HEK293 (cell line): ENCODE measurements around the gene PMVK.

ENCODE experiments used
- CTCF ChIA-PET: fragments of 350-600 bp; formaldehyde crosslinking; extraction: SDS; loops from one replicate; lab custom pipeline; 2021; ENCODE audit warnings: antibody characterized with exemption; lab: Yijun Ruan, JAX
- POLR2A ChIA-PET: fragments of 300-600 bp; formaldehyde crosslinking; extraction: SDS; loops from one replicate; lab custom pipeline; 2020; ENCODE audit warnings: antibody characterized with exemption, inconsistent platforms; lab: Yijun Ruan, JAX
- H3K27ac ChIP-seq: fragments of 200-500 bp; sonication (Bioruptor generic); 2 replicates; pipeline ENCODE4 v1.5.1; 2014; ENCODE audit warnings: low read depth, low read length, control low read depth, inconsistent platforms; ENCODE audit errors: extremely low read depth
- H3K36me3 ChIP-seq, 2 experiments: fragments of 200-500 bp in 1 of 2; sonication (Bioruptor generic) in 1 of 2; 1 replicate in 1 of 2; 2 replicates in 1 of 2; pipeline ENCODE4 v1.5.1; 2014 to 2017; ENCODE audit warnings: inconsistent platforms in 2 of 2, low read length in 2 of 2; ENCODE audit not compliant: control insufficient read depth in 2 of 2, insufficient read depth in 1 of 2
- H3K4me1 ChIP-seq: fragments of 200-500 bp; sonication (Bioruptor generic); 2 replicates; pipeline ENCODE4 v1.5.1; 2014; ENCODE audit warnings: mild to moderate bottlenecking, low read length, inconsistent platforms; ENCODE audit not compliant: control insufficient read depth, insufficient read depth
- H3K4me3 ChIP-seq: 2 replicates; pipeline ENCODE4 v1.5.1; 2011; ENCODE audit warnings: low read depth, mild to moderate bottlenecking, control low read depth, low read length, moderate library complexity
- H3K9me3 ChIP-seq: fragments of 200-500 bp; sonication (Bioruptor generic); 2 replicates; pipeline ENCODE4 v1.5.1; 2014; ENCODE audit warnings: low read depth, low read length, inconsistent platforms; ENCODE audit not compliant: control insufficient read depth, insufficient read depth
- GFI1B ChIP-seq: fragments of 450-650 bp; formaldehyde crosslinking; IDR thresholded peaks from 2 replicates; pipeline ENCODE4 v1.5.1; 2016; ENCODE audit warnings: missing biosample characterization, missing genetic modification characterization
- GLIS2 ChIP-seq: fragments of 450-650 bp; formaldehyde crosslinking; IDR thresholded peaks from 2 replicates; pipeline ENCODE4 v1.5.1; 2016; ENCODE audit warnings: missing biosample characterization, missing genetic modification characterization
- KLF8 ChIP-seq: fragments of 450-650 bp; formaldehyde crosslinking; IDR thresholded peaks from 2 replicates; pipeline ENCODE4 v1.5.1; 2016; ENCODE audit warnings: missing biosample characterization, missing genetic modification characterization
- PRDM10 ChIP-seq: fragments of 450-650 bp; formaldehyde crosslinking; IDR thresholded peaks from 2 replicates; pipeline ENCODE4 v1.5.1; 2016; ENCODE audit warnings: missing biosample characterization, missing genetic modification characterization
- ZBTB11 ChIP-seq: fragments of 450-650 bp; formaldehyde crosslinking; conservative IDR thresholded peaks from 2 replicates; pipeline ENCODE4 v1.5.1; 2016; ENCODE audit warnings: low read depth, missing biosample characterization, missing genetic modification characterization
- ZFP3 ChIP-seq: fragments of 450-650 bp; formaldehyde crosslinking; IDR thresholded peaks from 2 replicates; pipeline ENCODE4 v1.5.1; 2016; ENCODE audit warnings: low read depth, missing biosample characterization, missing genetic modification characterization
- ZFP41 ChIP-seq: fragments of 450-650 bp; formaldehyde crosslinking; IDR thresholded peaks from 2 replicates; pipeline ENCODE4 v1.5.1; 2016; ENCODE audit warnings: missing biosample characterization, missing genetic modification characterization, borderline replicate concordance
- ZNF341 ChIP-seq: fragments of 450-650 bp; formaldehyde crosslinking; IDR thresholded peaks from 2 replicates; pipeline ENCODE4; 2016; ENCODE audit warnings: low read depth, missing biosample characterization, missing genetic modification characterization
- ZNF449 ChIP-seq: fragments of 450-650 bp; formaldehyde crosslinking; IDR thresholded peaks from 2 replicates; pipeline ENCODE4 v1.5.1; 2017; ENCODE audit warnings: missing biosample characterization, mild to moderate bottlenecking, missing genetic modification characterization, moderate library complexity
- ZNF624 ChIP-seq: fragments of 450-650 bp; formaldehyde crosslinking; IDR thresholded peaks from 2 replicates; pipeline ENCODE4 v1.5.1; 2017; ENCODE audit warnings: missing biosample characterization, missing genetic modification characterization
- ZNF626 ChIP-seq: fragments of 450-650 bp; sonication (Bioruptor Pico); formaldehyde crosslinking; IDR thresholded peaks from 2 replicates; pipeline ENCODE4 v1.5.1; 2018; ENCODE audit warnings: missing biosample characterization, missing genetic modification characterization, inconsistent platforms
- ZNF658 ChIP-seq: fragments of 450-650 bp; formaldehyde crosslinking; IDR thresholded peaks from 2 replicates; pipeline ENCODE4; 2016; ENCODE audit warnings: missing biosample characterization, missing genetic modification characterization
- ZSCAN16 ChIP-seq: fragments of 450-650 bp; formaldehyde crosslinking; IDR thresholded peaks from 2 replicates; pipeline ENCODE4 v1.5.1; 2016; ENCODE audit warnings: missing biosample characterization, missing genetic modification characterization
- ZSCAN18 ChIP-seq: fragments of 450-650 bp; formaldehyde crosslinking; IDR thresholded peaks from 2 replicates; pipeline ENCODE4 v1.5.1; 2016; ENCODE audit warnings: missing biosample characterization, missing genetic modification characterization
- TF ChIP-seq, protein P1 (sequence below): fragments of 450-650 bp; IDR thresholded peaks from 2 replicates; pipeline ENCODE4 v1.5.1; 2018; ENCODE audit warnings: missing biosample characterization, mild to moderate bottlenecking, missing genetic modification characterization
- TF ChIP-seq, protein P2 (sequence below): sonication (generic); formaldehyde crosslinking; IDR thresholded peaks from 2 replicates; pipeline ENCODE4 v1.8.1; 2022; ENCODE audit warnings: mild to moderate bottlenecking, moderate library complexity, missing genetic modification reagents
- TF ChIP-seq, protein P3 (sequence below): fragments of 450-650 bp; formaldehyde crosslinking; IDR thresholded peaks from 2 replicates; pipeline ENCODE4 v1.5.1; 2016; ENCODE audit warnings: missing biosample characterization, missing genetic modification characterization

Gene PMVK

DNA sequence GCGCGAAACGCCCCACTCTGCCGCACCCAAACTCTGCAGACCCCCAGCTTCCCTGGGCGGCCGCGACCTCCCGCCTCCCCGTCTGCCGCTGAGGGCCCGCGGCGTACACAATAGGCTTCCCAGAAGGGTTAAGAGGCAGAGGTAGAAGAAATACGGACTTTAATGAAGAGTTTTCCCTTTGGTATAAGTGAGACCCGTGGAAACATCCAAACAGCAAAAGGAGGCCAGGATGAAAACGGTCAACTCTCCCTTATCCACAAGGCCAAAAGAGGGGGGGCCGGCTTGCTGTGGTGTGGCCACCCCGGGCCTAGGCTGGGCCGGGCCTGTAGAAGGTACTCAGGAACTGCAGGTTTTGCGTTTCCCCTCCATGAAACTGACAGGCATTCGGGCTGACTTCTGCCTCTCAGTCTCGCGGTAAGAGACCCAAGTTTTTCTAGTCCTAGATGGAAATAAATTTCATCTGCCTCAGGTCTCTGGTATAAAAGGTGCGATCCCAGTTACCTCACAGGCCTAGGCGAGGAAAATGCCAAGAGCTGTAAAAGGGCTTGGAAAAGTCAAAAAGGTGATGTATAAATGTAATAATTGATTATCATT, 25.7 kb upstream of the PMVK start (continued):
- TF ChIP-seq ZNF626 (tag by site-specific recombination) (no peak), ZSCAN16 (no peak), PRDM10 (no peak)

- Histone ChIP-seq H3K4me3 (peak within 1 kb of the TSS; percentile 90), H3K36me3 (peaks cover 3 to 58% of the 10 kb centered on the region in 2 experiments), H3K9me3 (no peaks in the 10 kb centered on the region), H3K4me1 (peaks cover 9% of the 10 kb centered on the region), H3K27ac (peak within 1 kb of the TSS; percentile 94)
- ChIA-PET CTCF (interaction anchor here (0.6 to 2.5 kb wide), 19 partner anchors 8 to 1401 kb away, joined by 3 to 16 read pairs (median 3); partner anchors contain the start of genes FLAD1, LENEP and PMVK), POLR2A (interaction anchor here (0.6 to 2.9 kb wide), 12 partner anchors 10 to 123 kb away, joined by 3 to 69 read pairs (median 4); partner anchors contain the start of genes FLAD1, PMVK and SHC1)
- no peak for TF ChIP-seq ZNF658 (tag by site-specific recombination)
- TF ChIP-seq, protein P1, sequence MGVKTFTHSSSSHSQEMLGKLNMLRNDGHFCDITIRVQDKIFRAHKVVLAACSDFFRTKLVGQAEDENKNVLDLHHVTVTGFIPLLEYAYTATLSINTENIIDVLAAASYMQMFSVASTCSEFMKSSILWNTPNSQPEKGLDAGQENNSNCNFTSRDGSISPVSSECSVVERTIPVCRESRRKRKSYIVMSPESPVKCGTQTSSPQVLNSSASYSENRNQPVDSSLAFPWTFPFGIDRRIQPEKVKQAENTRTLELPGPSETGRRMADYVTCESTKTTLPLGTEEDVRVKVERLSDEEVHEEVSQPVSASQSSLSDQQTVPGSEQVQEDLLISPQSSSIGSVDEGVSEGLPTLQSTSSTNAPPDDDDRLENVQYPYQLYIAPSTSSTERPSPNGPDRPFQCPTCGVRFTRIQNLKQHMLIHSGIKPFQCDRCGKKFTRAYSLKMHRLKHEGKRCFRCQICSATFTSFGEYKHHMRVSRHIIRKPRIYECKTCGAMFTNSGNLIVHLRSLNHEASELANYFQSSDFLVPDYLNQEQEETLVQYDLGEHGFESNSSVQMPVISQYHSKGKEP (tag by site-specific recombination) = peak; percentile 8; the same call in 1 of the 2 replicates
- TF ChIP-seq ZNF449 (tag by site-specific recombination) = peak; percentile 29; the same call in 1 of the 2 replicates
- TF ChIP-seq ZNF341 (tag by site-specific recombination) = peak; percentile 87
- TF ChIP-seq ZNF624 (tag by site-specific recombination) = no peak
- TF ChIP-seq ZFP41 = no peak
- TF ChIP-seq KLF8 = peak; percentile 90
- TF ChIP-seq GFI1B (tag by site-specific recombination) = no peak
- TF ChIP-seq, protein P2, sequence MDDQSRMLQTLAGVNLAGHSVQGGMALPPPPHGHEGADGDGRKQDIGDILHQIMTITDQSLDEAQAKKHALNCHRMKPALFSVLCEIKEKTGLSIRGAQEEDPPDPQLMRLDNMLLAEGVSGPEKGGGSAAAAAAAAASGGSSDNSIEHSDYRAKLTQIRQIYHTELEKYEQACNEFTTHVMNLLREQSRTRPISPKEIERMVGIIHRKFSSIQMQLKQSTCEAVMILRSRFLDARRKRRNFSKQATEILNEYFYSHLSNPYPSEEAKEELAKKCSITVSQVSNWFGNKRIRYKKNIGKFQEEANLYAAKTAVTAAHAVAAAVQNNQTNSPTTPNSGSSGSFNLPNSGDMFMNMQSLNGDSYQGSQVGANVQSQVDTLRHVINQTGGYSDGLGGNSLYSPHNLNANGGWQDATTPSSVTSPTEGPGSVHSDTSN (CRISPR knock-in tag) = 0 out of 2 replicates have a peak, but pooled peaks have one; percentile 59
- TF ChIP-seq ZSCAN18 (tag by site-specific recombination) = no peak; the same call in 1 of the 2 replicates
- TF ChIP-seq, protein P3, sequence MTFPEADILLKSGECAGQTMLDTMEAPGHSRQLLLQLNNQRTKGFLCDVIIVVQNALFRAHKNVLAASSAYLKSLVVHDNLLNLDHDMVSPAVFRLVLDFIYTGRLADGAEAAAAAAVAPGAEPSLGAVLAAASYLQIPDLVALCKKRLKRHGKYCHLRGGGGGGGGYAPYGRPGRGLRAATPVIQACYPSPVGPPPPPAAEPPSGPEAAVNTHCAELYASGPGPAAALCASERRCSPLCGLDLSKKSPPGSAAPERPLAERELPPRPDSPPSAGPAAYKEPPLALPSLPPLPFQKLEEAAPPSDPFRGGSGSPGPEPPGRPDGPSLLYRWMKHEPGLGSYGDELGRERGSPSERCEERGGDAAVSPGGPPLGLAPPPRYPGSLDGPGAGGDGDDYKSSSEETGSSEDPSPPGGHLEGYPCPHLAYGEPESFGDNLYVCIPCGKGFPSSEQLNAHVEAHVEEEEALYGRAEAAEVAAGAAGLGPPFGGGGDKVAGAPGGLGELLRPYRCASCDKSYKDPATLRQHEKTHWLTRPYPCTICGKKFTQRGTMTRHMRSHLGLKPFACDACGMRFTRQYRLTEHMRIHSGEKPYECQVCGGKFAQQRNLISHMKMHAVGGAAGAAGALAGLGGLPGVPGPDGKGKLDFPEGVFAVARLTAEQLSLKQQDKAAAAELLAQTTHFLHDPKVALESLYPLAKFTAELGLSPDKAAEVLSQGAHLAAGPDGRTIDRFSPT (tag by site-specific recombination) = no peak
- no peak for TF ChIP-seq ZFP3 (tag by site-specific recombination)
- TF ChIP-seq GLIS2 (tag by site-specific recombination) = peak; percentile 98
- peak; percentile 93 for TF ChIP-seq ZBTB11 (tag by site-specific recombination)
These were observed 25.0 kb upstream of the PMVK start, which contains the start of gene PYGO2 for GRCh38 chr1:154961207-154962155. PYGO2 (minus strand) TSS chr1:154961782; CDS start chr1:154961576, 206 bp downstream.
